ENCODE results near the gene SMOC2.
"Not testable (repeated sequence)": the region's sequence is repeated elsewhere in the genome, so short reads cannot be mapped to it uniquely, and the experiment has no call there.

Gene SMOC2

DNA sequence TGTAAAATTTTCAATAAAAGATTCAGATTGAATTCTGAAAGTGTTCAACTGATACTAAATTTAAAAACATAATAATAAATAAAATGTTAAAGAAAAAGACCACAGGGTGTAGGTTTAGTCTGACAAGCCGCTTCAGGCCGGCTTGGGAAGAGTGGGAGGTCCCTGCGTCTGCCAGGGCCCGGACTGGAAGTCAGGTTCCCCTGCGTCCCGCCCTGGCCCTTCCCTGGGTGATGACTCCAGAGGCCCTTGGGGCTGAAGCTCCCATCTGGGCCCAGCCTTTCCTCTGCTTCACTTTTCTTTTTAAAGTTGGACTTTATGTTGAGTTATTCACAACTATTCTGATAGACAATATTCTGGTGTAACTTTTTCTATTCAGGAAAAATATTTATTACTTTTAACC, 93.3 kb downstream of the SMOC2 start:
- in situ Hi-C loops (cut with MboI; ENCODE audit: low sequenced_read_pairs, unreplicated experiment), result no loop called here
- TF ChIP-seq, protein P1, sequence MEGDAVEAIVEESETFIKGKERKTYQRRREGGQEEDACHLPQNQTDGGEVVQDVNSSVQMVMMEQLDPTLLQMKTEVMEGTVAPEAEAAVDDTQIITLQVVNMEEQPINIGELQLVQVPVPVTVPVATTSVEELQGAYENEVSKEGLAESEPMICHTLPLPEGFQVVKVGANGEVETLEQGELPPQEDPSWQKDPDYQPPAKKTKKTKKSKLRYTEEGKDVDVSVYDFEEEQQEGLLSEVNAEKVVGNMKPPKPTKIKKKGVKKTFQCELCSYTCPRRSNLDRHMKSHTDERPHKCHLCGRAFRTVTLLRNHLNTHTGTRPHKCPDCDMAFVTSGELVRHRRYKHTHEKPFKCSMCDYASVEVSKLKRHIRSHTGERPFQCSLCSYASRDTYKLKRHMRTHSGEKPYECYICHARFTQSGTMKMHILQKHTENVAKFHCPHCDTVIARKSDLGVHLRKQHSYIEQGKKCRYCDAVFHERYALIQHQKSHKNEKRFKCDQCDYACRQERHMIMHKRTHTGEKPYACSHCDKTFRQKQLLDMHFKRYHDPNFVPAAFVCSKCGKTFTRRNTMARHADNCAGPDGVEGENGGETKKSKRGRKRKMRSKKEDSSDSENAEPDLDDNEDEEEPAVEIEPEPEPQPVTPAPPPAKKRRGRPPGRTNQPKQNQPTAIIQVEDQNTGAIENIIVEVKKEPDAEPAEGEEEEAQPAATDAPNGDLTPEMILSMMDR (IDR thresholded peaks at IDR 0.05; ENCODE audit: borderline replicate concordance, control extremely low read depth, extremely low read depth, insufficient read depth, missing control alignments), result no peak
- no peak for DNase-seq (ENCODE audit: low spot score)

DNA sequence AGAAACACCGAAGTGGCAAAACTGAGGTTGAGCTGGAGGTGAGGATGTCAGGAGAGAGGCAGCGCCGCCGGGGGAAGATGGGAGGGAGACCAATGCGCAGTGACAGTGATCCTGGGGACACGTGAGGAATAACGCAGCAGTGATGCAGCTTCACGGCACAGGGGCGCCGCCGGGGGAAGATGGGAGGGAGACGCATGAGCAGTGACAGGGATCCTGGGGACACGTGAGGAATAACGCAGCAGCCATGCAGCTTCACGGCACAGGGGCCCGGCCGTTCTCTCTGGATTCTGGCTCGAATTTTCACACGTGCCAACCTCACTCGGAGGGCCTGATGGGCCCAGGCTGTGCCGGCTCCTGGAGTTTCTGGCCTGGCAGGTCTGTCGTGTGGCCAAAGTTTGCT, 94.7 kb downstream of the SMOC2 start:
- no peak for DNase-seq (ENCODE audit: low spot score)
- in situ Hi-C loops (cut with MboI; ENCODE audit: low sequenced_read_pairs, unreplicated experiment), result no loop called here
- TF ChIP-seq, protein P1 (IDR thresholded peaks at IDR 0.05; ENCODE audit: borderline replicate concordance, control extremely low read depth, extremely low read depth, insufficient read depth, missing control alignments), result no peak

DNA sequence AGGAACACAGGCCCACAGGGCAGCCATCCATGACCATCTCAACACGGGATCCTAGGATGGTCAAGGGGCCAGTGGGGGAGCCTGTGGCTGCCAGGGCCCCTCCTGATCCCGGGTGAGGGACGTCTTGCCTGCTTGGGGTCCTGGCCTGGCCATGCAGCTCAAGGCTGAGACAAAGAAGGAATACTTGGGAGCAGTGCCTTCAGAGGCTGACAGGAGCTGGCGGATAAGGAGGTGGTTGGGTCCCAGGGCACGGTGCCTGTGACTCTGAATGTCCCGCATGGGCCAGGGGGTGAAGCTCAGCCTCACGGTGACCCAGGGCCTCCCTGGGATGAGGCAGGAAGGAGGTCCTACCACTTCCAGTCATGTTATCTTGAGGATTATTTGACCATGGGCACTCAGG, 95.2 kb downstream of the SMOC2 start:
- in situ Hi-C loops (cut with MboI; ENCODE audit: low sequenced_read_pairs, unreplicated experiment), result no loop called here
- TF ChIP-seq, protein P1 (IDR thresholded peaks at IDR 0.05; ENCODE audit: borderline replicate concordance, control extremely low read depth, extremely low read depth, insufficient read depth, missing control alignments), result no peak
- DNase-seq (ENCODE audit: low spot score), result no peak

DNA sequence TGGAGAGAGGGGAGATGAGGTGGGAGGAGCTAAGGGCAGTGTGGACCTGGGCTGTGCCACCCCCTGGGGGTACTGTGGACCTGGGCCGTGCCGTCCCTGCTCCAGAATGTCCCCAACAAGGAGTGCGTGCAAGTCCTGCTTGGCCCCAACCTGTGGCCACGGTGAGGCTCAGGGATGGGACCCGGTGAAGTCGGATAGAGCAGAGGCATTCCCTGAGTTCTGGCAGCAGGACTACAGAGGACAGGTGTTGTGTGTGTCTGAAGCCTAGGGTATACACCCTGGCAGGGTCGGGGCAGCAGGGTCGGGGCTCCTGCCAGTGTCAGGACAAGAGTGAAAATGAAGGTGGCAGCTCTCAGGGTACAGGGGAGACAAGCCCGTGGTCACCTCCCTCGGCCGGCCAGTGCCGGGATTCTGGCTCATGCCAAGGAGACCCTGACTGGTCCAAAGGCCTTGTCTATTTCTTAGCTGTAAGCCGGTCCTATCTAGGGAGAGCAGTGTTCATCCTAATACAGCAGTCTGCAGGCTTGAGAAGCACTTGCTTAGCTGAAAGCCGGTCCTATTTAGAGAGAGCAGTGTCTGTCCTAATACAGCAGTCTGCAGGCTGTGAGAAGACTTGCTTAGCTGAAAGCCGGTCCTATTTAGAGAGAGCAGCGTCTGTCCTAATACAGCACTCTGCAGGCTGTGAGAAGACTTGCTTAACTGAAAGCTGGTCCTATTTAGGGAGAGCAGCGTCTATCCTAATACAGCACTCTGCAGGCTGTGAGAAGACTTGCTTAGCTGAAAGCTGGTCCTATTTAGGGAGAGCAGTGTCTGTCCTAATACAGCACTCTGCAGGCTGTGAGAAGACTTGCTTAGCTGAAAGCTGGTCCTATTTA, 95.9 kb downstream of the SMOC2 start:
- DNase-seq (ENCODE audit: low spot score), result no peak
- TF ChIP-seq, protein P1 (IDR thresholded peaks at IDR 0.05; ENCODE audit: borderline replicate concordance, control extremely low read depth, extremely low read depth, insufficient read depth, missing control alignments), result no peak
- in situ Hi-C loops (cut with MboI; ENCODE audit: low sequenced_read_pairs, unreplicated experiment), result no loop called here

DNA sequence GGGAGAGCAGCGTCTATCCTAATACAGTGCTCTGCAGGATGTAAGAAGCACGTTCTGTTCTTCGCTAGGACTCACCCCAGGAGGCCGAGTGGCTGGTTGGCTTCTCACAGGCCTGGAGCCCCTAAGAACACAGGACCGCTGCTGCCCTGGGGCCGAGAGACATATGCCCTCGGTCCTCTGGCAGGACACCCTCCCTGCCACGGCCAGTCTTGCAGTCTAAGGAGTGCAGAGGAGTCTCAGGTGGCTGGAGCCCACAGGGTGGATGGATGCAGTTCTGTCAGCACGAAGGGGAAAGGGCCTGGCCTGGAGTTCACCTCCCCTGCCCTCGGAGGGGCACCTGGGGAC, 96.5 kb downstream of the SMOC2 start:
- in situ Hi-C loops (cut with MboI; ENCODE audit: low sequenced_read_pairs, unreplicated experiment), result no loop called here
- no peak for DNase-seq (ENCODE audit: low spot score)
- TF ChIP-seq, protein P1 (IDR thresholded peaks at IDR 0.05; ENCODE audit: borderline replicate concordance, control extremely low read depth, extremely low read depth, insufficient read depth, missing control alignments), result no peak

DNA sequence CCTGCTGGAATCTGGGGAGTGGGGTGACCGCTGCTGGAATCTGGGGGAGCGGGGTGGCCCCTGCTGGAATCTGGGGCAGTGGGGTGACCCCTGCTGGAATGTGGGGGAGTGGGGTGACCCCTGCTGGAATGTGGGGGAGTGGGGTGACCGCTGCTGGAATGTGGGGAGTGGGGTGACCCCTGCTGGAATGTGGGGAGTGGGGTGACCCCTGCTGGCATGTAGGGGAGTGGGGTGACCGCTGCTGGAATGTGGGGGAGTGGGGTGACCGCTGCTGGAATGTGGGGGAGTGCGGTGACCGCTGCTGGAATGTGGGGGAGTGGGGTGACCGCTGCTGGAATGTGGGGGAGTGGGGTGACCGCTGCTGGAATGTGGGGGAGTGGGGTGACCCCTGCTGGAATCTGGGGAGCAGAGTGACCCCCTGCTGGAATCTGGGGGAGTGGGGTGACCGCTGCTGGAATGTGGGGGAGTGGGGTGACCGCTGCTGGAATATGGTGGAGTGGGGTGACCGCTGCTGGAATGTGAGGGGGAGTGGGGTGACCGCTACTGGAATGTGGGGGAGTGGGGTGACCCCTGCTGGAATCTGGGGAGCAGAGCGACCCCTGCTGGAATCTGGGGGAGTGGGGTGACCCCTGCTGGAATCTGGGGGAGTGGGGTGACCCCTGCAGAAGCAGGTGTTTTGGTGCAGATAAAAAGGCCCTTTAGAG, 97.4 kb downstream of the SMOC2 start:
- in situ Hi-C loops (cut with MboI; ENCODE audit: low sequenced_read_pairs, unreplicated experiment); DNase-seq (ENCODE audit: low spot score): not testable (repeated sequence)
